ENCODE measurements around the gene KIF5C.

The KIF5C gene

GRCh38 chr2:148888003-148888501, 13.0 kb downstream of the KIF5C start:
- DNase-seq, result peak; percentile 69

- no peak for DNase-seq
Measured at GRCh38 chr2:148888986-148889385, 14.0 kb downstream of the KIF5C start.

- peak; percentile 16 for DNase-seq
Measured at GRCh38 chr2:148893906-148894305, 18.9 kb downstream of the KIF5C start.

- DNase-seq, result no peak
Measured at GRCh38 chr2:148896136-148896535, 21.1 kb downstream of the KIF5C start.

GRCh38 chr2:148899638-148900318, 24.8 kb downstream of the KIF5C start:
- no peak for DNase-seq

GRCh38 chr2:148900350-148900837, 25.4 kb downstream of the KIF5C start:
- peak; percentile 18 for DNase-seq

- DNase-seq, result peak; percentile 85
Measured at GRCh38 chr2:148901142-148901541, 26.1 kb downstream of the KIF5C start.

GRCh38 chr2:148902798-148903197, 27.8 kb downstream of the KIF5C start:
- DNase-seq, result no peak

GRCh38 chr2:148903294-148903693, 28.3 kb downstream of the KIF5C start:
- DNase-seq, result peak; percentile 68

GRCh38 chr2:148903979-148904378, 29.0 kb downstream of the KIF5C start:
- DNase-seq, result no peak

GRCh38 chr2:148906124-148906523, 31.1 kb downstream of the KIF5C start:
- no peak for DNase-seq

GRCh38 chr2:148907085-148907785, 32.2 kb downstream of the KIF5C start:
- no peak for DNase-seq

GRCh38 chr2:148909114-148909513, 34.1 kb downstream of the KIF5C start:
- peak; percentile 22 for DNase-seq

- no peak for DNase-seq
Measured at GRCh38 chr2:148913061-148913460, 38.0 kb downstream of the KIF5C start.

GRCh38 chr2:148913492-148913891, 38.5 kb downstream of the KIF5C start:
- no peak for DNase-seq

GRCh38 chr2:148914463-148914862, 39.4 kb downstream of the KIF5C start:
- DNase-seq, result peak; percentile 62

GRCh38 chr2:148917431-148917830, 42.4 kb downstream of the KIF5C start:
- DNase-seq, result no peak

GRCh38 chr2:148918554-148918953, 43.5 kb downstream of the KIF5C start:
- DNase-seq, result no peak

- no peak for DNase-seq
Measured at GRCh38 chr2:148920559-148920958, 45.5 kb downstream of the KIF5C start.

GRCh38 chr2:148922062-148922461, 47.0 kb downstream of the KIF5C start:
- no peak for DNase-seq

GRCh38 chr2:148922776-148923475, 47.9 kb downstream of the KIF5C start:
- no peak for DNase-seq

- DNase-seq, result no peak
Measured at GRCh38 chr2:148924514-148925178, 49.6 kb downstream of the KIF5C start.
